ENCODE data around the gene MRPS33. TPM values are rescaled to one million over a fixed set of nuclear protein-coding genes. Genes with fewer than 3 reads are reported as not detected.

MRPS33 gene
- total and polyA plus RNA-seq, 2 of the 13 experiments (the other 11 are each of a cell fraction or from before 2014, with no cell fraction given) = 50.9 to 91.0 TPM

- FAIRE-seq = no peak
- Histone ChIP-seq H2AFZ (ENCODE audit: low read length) (no peak overlapping the region), H3K4me3 (replicated peaks in 1 of 3; ENCODE audit: insufficient read depth in 1 of 3, low read depth in 2 of 3, low read length in 3 of 3) (no peak overlapping the region), H3K4me2 (ENCODE audit: low read depth, low read length) (no peak overlapping the region), H3K79me2 (ENCODE audit: insufficient read depth, low read length) (no peaks in the 10 kb centered on the region), H3K27me3 (ENCODE audit: control insufficient read depth in 1 of 2, insufficient read depth in 2 of 2, low read length in 2 of 2) (no peaks in the 10 kb centered on the region), H3K27ac (ENCODE audit: extremely low read length, insufficient read depth, low read length) (no peak overlapping the region), H3K4me1 (ENCODE audit: insufficient read depth, low read length) (peaks cover 20% of the 10 kb centered on the region), H4K20me1 (ENCODE audit: insufficient read depth, low read length) (no peaks in the 10 kb centered on the region), H3K9ac (ENCODE audit: insufficient read depth, low read depth, low read length) (no peak overlapping the region), H3K36me3 (replicated peaks in 1 of 2; ENCODE audit: control insufficient read depth in 1 of 2, insufficient read depth in 2 of 2, low read length in 2 of 2) (no peaks in the 10 kb centered on the region), H3K9me3 (ENCODE audit: low read length) (peaks cover 7% of the 10 kb centered on the region)
- ChIA-PET POLR2A (interaction anchor here (3.0 kb wide), 1 partner anchor 171 kb away, joined by 17 read pairs; no protein-coding TSS in a partner anchor), CTCF (ENCODE audit: low intra/inter-chr PET ratio, low total read pairs) (no interaction called here)
- DNase-seq (ENCODE audit: low spot score) = no peak
- 79% methylated on average over 2 of the region's 2 CpGs for WGBS (ENCODE audit: low lambda C conversion rate)
- intact Hi-C loops (cut with micrococcal nuclease; ENCODE audit: unreplicated experiment) = no loop called here
- no peak for ATAC-seq
- no TSS peak for BruUV-seq (replicated peaks)
- no peak for TF ChIP-seq FOXA3 (CRISPR knock-in tag; IDR thresholded peaks at IDR 0.05)
- TF ChIP-seq HNF1B (CRISPR knock-in tag; IDR thresholded peaks at IDR 0.05) = no peak
- no peak for TF ChIP-seq SMYD3 (CRISPR knock-in tag; IDR thresholded peaks at IDR 0.05)
- TF ChIP-seq ZFY (CRISPR knock-in tag; IDR thresholded peaks at IDR 0.05) = no peak
- TF ChIP-seq ZSCAN30 (CRISPR knock-in tag; IDR thresholded peaks at IDR 0.05) = no peak
- TF ChIP-seq SMAD3 (CRISPR knock-in tag; IDR thresholded peaks at IDR 0.05) = no peak
- no peak for TF ChIP-seq ZFP41 (CRISPR knock-in tag; IDR thresholded peaks at IDR 0.05; ENCODE audit: borderline replicate concordance)
- TF ChIP-seq ZNF552 (CRISPR knock-in tag; IDR thresholded peaks at IDR 0.05; ENCODE audit: borderline replicate concordance) = no peak
- no peak for TF ChIP-seq ZNF768 (CRISPR knock-in tag; IDR thresholded peaks at IDR 0.05)
- TF ChIP-seq U2AF1 (optimal IDR thresholded peaks at IDR 0.05; ENCODE audit: low read depth, low read length) = no peak
- in situ Hi-C loops (cut with HindIII; ENCODE audit: extremely low pct_ligation_motif_present, low pct_unique_long_range_greater_than_20kb) = no loop called here
Measured at GRCh38 chr7:140981951-140982350, 32.8 kb downstream of the MRPS33 start.

Measured in HepG2 (cell line).